OCI-LY1 (cell line): ENCODE measurements around the gene XYLT1.
A peak's percentile ranks its signal among the peaks of the same experiment; 100 is the strongest.

Experiments
- H2AFZ ChIP-seq: fragments of 200-600 bp; sonication (generic), shearing (Covaris generic); 2 replicates; pipeline ENCODE4 v1.6.0; 2014; ENCODE audit warnings: antibody characterized with exemption, mild to moderate bottlenecking, low read length
- H3F3A ChIP-seq: fragments of 200-600 bp; sonication (generic), shearing (Covaris generic); 2 replicates; pipeline ENCODE4 v1.6.0; 2014; ENCODE audit warnings: mild to moderate bottlenecking, antibody characterized with exemption, low read length, moderate library complexity; ENCODE audit not compliant: insufficient read depth
- H3K27ac ChIP-seq: fragments of 200-600 bp; sonication (generic); 2 replicates; pipeline ENCODE4 v1.5.1; 2014; ENCODE audit warnings: low read length, mixed run types, mild to moderate bottlenecking, low read depth; ENCODE audit not compliant: poor library complexity, severe bottlenecking
- H3K27me3 ChIP-seq: fragments of 200-600 bp; sonication (generic); 2 replicates; pipeline ENCODE4 v1.6.0; 2014; ENCODE audit warnings: antibody characterized with exemption, mild to moderate bottlenecking, low read length, moderate library complexity; ENCODE audit not compliant: insufficient read depth
- H3K36me3 ChIP-seq: fragments of 200-600 bp; sonication (generic); 2 replicates; pipeline ENCODE4 v1.6.1; 2014; ENCODE audit warnings: mild to moderate bottlenecking, antibody characterized with exemption, low read length, moderate library complexity, mixed read lengths; ENCODE audit not compliant: insufficient read depth
- H3K4me1 ChIP-seq: fragments of 200-600 bp; sonication (generic); 2 replicates; pipeline ENCODE4 v1.5.1; 2014; ENCODE audit warnings: mild to moderate bottlenecking, low read length, moderate library complexity; ENCODE audit not compliant: insufficient read depth, severe bottlenecking
- H3K4me2 ChIP-seq: fragments of 200-600 bp; sonication (generic), shearing (Covaris generic); 2 replicates; pipeline ENCODE4 v1.6.1; 2014; ENCODE audit warnings: low read length
- H3K4me3 ChIP-seq: fragments of 200-600 bp; sonication (generic); 2 replicates; pipeline ENCODE4 v1.5.1; 2014; ENCODE audit warnings: low read length, low read depth, mild to moderate bottlenecking, mixed read lengths; ENCODE audit not compliant: poor library complexity, severe bottlenecking
- H3K79me2 ChIP-seq: fragments of 200-600 bp; shearing (Covaris generic); 2 replicates; pipeline ENCODE4 v1.6.1; 2016; ENCODE audit warnings: mixed run types, low read length, mixed read lengths; ENCODE audit not compliant: insufficient read depth
- H3K9ac ChIP-seq: fragments of 200-600 bp; sonication (generic), shearing (Covaris generic); 2 replicates; pipeline ENCODE4 v1.6.1; 2014; ENCODE audit warnings: mild to moderate bottlenecking, low read length, mixed read lengths
- H3K9me2 ChIP-seq: fragments of 200-600 bp; sonication (generic), shearing (Covaris generic); 2 replicates; pipeline ENCODE4 v1.6.1; 2014; ENCODE audit warnings: low read depth, mild to moderate bottlenecking, low read length, mixed read lengths
- H3K9me3 ChIP-seq: fragments of 200-600 bp; shearing (Covaris generic); 2 replicates; pipeline ENCODE4 v1.6.1; 2014; ENCODE audit warnings: low read length, mixed read lengths
- H4K20me1 ChIP-seq: fragments of 200-600 bp; sonication (generic), shearing (Covaris generic); 2 replicates; pipeline ENCODE4 v1.6.0; 2016; ENCODE audit warnings: mild to moderate bottlenecking, low read length; ENCODE audit not compliant: insufficient read depth
- EZH2 ChIP-seq: fragments of 200-600 bp; sonication (generic), shearing (Covaris generic); IDR thresholded peaks from 2 replicates; pipeline ENCODE4 v1.8.0; 2017; ENCODE audit warnings: borderline replicate concordance, mixed run types, mild to moderate bottlenecking, antibody characterized with exemption, low read length, moderate library complexity, mixed read lengths
- TF ChIP-seq, protein P1 (sequence below): fragments of 200-600 bp; sonication (generic), shearing (Covaris generic); IDR thresholded peaks from 2 replicates; pipeline ENCODE4 v1.5.1; 2017; ENCODE audit warnings: mild to moderate bottlenecking, antibody characterized with exemption, low read length, moderate library complexity, mixed read lengths

Gene XYLT1

DNA sequence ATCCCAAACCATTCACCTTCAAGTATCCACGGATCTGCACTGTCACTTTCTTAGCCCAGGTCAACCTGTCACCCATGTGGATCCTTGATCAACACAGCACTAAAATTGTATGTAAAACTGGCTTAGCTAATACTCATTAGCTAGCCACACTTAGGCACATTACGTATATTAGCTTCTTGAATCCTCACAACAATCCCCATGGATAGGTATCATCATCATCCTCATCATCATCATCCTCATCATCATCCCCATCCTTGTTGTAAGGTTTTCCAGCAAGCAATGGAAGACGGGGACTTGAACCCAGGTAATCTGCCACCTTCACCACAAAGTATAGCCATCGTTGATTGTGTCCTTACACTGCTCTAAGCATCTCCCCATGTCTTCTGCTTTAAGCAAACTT lies 184.3 kb downstream of the XYLT1 start:
- H3K9me3 ChIP-seq, result no peaks in the 10 kb centered on the region
- no peaks in the 10 kb centered on the region for H3K27me3 ChIP-seq
- H3F3A ChIP-seq, result no peaks in the 10 kb centered on the region
- H3K4me1 ChIP-seq, result peaks cover 26% of the 10 kb centered on the region
- TF ChIP-seq, protein P1, sequence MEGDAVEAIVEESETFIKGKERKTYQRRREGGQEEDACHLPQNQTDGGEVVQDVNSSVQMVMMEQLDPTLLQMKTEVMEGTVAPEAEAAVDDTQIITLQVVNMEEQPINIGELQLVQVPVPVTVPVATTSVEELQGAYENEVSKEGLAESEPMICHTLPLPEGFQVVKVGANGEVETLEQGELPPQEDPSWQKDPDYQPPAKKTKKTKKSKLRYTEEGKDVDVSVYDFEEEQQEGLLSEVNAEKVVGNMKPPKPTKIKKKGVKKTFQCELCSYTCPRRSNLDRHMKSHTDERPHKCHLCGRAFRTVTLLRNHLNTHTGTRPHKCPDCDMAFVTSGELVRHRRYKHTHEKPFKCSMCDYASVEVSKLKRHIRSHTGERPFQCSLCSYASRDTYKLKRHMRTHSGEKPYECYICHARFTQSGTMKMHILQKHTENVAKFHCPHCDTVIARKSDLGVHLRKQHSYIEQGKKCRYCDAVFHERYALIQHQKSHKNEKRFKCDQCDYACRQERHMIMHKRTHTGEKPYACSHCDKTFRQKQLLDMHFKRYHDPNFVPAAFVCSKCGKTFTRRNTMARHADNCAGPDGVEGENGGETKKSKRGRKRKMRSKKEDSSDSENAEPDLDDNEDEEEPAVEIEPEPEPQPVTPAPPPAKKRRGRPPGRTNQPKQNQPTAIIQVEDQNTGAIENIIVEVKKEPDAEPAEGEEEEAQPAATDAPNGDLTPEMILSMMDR, result no peak
- no peak for TF ChIP-seq EZH2
- H3K9ac ChIP-seq, result no peak overlapping the region
- peaks cover 7% of the 10 kb centered on the region; the same call in 1 of the 2 replicates for H3K36me3 ChIP-seq
- H3K4me3 ChIP-seq, result no peak overlapping the region
- H3K4me2 ChIP-seq, result no peak overlapping the region
- H4K20me1 ChIP-seq, result no peaks in the 10 kb centered on the region
- H3K9me2 ChIP-seq, result no peaks in the 10 kb centered on the region
- no peak overlapping the region for H3K27ac ChIP-seq
- no peaks in the 10 kb centered on the region for H3K79me2 ChIP-seq
- no peak overlapping the region for H2AFZ ChIP-seq

DNA sequence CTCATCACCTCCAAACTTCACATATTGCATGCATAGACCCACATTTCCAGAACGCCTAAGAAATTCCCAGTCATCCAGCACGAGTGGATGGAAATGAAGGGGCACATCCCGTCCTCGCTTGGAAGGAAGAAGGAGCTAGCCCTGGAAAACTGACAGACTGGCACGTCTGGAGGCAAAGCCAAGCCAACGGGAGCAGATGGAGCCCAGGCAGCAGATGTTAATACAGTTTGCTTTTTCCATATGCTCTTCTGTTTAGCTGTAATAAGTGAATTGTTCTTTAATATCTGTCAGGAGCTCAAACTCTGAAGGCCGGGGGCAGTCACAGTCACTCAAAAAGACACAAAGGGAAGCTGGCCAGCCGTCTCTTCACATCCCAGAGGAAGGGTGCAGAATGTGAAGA lies 187.7 kb downstream of the XYLT1 start:
- Histone ChIP-seq H3K4me3 (no peak overlapping the region), H3K4me1 (peaks cover 47% of the 10 kb centered on the region), H3K36me3 (no peaks in the 10 kb centered on the region), H3K27me3 (no peaks in the 10 kb centered on the region), H3K79me2 (no peaks in the 10 kb centered on the region), H3K9me3 (no peaks in the 10 kb centered on the region), H3K27ac (no peak overlapping the region), H2AFZ (no peak overlapping the region), H3K9ac (no peak overlapping the region), H4K20me1 (no peaks in the 10 kb centered on the region), H3F3A (no peaks in the 10 kb centered on the region), H3K4me2 (peak overlapping the region; percentile 34; the same call in 1 of the 2 replicates), H3K9me2 (no peaks in the 10 kb centered on the region)
- TF ChIP-seq, protein P1, result no peak
- TF ChIP-seq EZH2, result no peak

- H3K4me2 ChIP-seq, result peak overlapping the region; percentile 34; the same call in 1 of the 2 replicates
- no peaks in the 10 kb centered on the region for H4K20me1 ChIP-seq
These were observed 188.5 kb downstream of the XYLT1 start for GRCh38 chr16:17282247-17282646.

More at GRCh38 chr16:17282247-17282646, 188.5 kb downstream of the XYLT1 start:
- Histone ChIP-seq H3K79me2 (no peaks in the 10 kb centered on the region), H3K9me2 (no peaks in the 10 kb centered on the region), H3K4me3 (no peak overlapping the region), H3K4me1 (peaks cover 52% of the 10 kb centered on the region), H3F3A (no peaks in the 10 kb centered on the region), H2AFZ (no peak overlapping the region), H3K9ac (no peak overlapping the region), H3K27ac (no peak overlapping the region), H3K36me3 (no peaks in the 10 kb centered on the region), H3K27me3 (no peaks in the 10 kb centered on the region), H3K9me3 (no peaks in the 10 kb centered on the region)
- no peak for TF ChIP-seq EZH2
- TF ChIP-seq, protein P1, result no peak
